Mesenteric fat pad (tissue), 1 donor: ENCODE measurements around the gene RSAD1. TPM values are rescaled to one million over a fixed set of nuclear protein-coding genes. Genes with fewer than 3 reads are reported as not detected.

Experiments used
- DNase-seq: peaks from one replicate; pipeline ENCODE4 v3.0.0-alpha.2; 2020; ENCODE audit warnings: low spot score
- long read RNA-seq: library from polyadenylated mRNA; unstranded; transcript quantifications from one replicate; pipeline ENCODE4 v2.0.0, GENCODE V29; 2020
- total RNA-seq: library from RNA; stranded (reverse); fragmentation: NEBNext Ultra II Directional; extraction: Animal tissue kit (Norgen Biotek cat#: 25700); gene quantifications from one replicate; pipeline ENCODE4 v1.2.1, GENCODE V29; 2021
- donor health status: DM: yes; HTN: yes; CAD: no.

RSAD1 gene
- 35.1 TPM for total RNA-seq
- long read RNA-seq, transcript RSAD1-201 (9 exons, 2,528 nt): major isoform, 56 of 88 reads
- long read RNA-seq, partial matches to known transcripts: 10 of 88 reads
- long read RNA-seq, other reads (novel, unspliced or antisense): 18 of 88 reads

- peak; percentile 94 for DNase-seq
These were observed at the start of gene RSAD1 for GRCh38 chr17:50478391-50479381. Gene RSAD1 (plus strand): TSS chr17:50478860. CDS start chr17:50478885, 25 bp downstream.

- no peak for DNase-seq
These were observed 48.9 kb upstream of the RSAD1 start for GRCh38 chr17:50429793-50430192.

GRCh38 chr17:50430821-50431618 lies 47.6 kb upstream of the RSAD1 start:
- no peak for DNase-seq

GRCh38 chr17:50432125-50432762 lies 46.4 kb upstream of the RSAD1 start:
- DNase-seq: no peak

- DNase-seq: no peak
These were observed 41.3 kb upstream of the RSAD1 start for GRCh38 chr17:50437409-50437808.

GRCh38 chr17:50439008-50439407 lies 39.7 kb upstream of the RSAD1 start:
- no peak for DNase-seq

- no peak for DNase-seq
These were observed 38.4 kb upstream of the RSAD1 start for GRCh38 chr17:50440172-50440837.

GRCh38 chr17:50440838-50441829 lies 37.5 kb upstream of the RSAD1 start:
- DNase-seq: peak; percentile 43

- no peak for DNase-seq
These were observed 35.1 kb upstream of the RSAD1 start for GRCh38 chr17:50443505-50443974.

- DNase-seq: no peak
These were observed 33.6 kb upstream of the RSAD1 start for GRCh38 chr17:50444841-50445715.

- no peak for DNase-seq
These were observed 32.8 kb upstream of the RSAD1 start for GRCh38 chr17:50445730-50446325.

- DNase-seq: no peak
These were observed 30.6 kb upstream of the RSAD1 start for GRCh38 chr17:50447870-50448595.

- no peak for DNase-seq
These were observed 30.0 kb upstream of the RSAD1 start for GRCh38 chr17:50448643-50449042.

GRCh38 chr17:50451943-50452629 lies 26.6 kb upstream of the RSAD1 start:
- DNase-seq: no peak

- no peak for DNase-seq
These were observed 25.9 kb upstream of the RSAD1 start for GRCh38 chr17:50452630-50453300.

GRCh38 chr17:50453901-50454300 lies 24.8 kb upstream of the RSAD1 start:
- no peak for DNase-seq
